AG10803 (cell line): Measurements from ENCODE around the gene MSH4.
"Not testable (repeated sequence)": the region's sequence is repeated elsewhere in the genome, so short reads cannot be mapped to it uniquely, and the experiment has no call there.

Source experiments
- DNase-seq: peaks from one replicate; pipeline ENCODE4 v3.0.0; 2010; ENCODE audit warnings: low read depth
- H3K4me3 ChIP-seq: 2 replicates; pipeline ENCODE4 v1.5.1; 2011; ENCODE audit warnings: mild to moderate bottlenecking, low read length, control low read depth
- TF ChIP-seq, protein P1 (sequence below): conservative IDR thresholded peaks from 2 replicates; pipeline ENCODE4 v1.5.1; 2011; ENCODE audit warnings: mild to moderate bottlenecking, low read length, control low read depth, inconsistent platforms

MSH4 gene

DNA sequence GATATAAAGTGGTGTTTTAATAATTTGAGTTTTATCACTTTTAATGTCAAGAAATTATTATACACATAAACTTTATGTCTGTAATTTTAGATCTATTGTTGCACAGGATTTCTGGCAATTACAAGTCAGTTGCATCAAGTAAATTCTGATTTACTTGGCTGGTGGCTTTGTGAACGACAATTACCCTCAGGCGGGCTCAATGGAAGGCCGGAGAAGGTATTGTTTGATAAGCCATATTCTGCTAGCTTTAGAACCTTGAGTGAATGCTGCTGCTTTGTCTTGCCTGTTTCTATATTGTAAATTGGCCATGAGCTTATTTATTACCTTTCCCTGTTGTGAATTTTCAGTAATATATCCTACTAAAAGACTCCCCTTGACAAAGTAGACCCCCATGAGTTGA is 4.6 kb upstream of the MSH4 start:
- no peak overlapping the region for H3K4me3 ChIP-seq
- TF ChIP-seq, protein P1, sequence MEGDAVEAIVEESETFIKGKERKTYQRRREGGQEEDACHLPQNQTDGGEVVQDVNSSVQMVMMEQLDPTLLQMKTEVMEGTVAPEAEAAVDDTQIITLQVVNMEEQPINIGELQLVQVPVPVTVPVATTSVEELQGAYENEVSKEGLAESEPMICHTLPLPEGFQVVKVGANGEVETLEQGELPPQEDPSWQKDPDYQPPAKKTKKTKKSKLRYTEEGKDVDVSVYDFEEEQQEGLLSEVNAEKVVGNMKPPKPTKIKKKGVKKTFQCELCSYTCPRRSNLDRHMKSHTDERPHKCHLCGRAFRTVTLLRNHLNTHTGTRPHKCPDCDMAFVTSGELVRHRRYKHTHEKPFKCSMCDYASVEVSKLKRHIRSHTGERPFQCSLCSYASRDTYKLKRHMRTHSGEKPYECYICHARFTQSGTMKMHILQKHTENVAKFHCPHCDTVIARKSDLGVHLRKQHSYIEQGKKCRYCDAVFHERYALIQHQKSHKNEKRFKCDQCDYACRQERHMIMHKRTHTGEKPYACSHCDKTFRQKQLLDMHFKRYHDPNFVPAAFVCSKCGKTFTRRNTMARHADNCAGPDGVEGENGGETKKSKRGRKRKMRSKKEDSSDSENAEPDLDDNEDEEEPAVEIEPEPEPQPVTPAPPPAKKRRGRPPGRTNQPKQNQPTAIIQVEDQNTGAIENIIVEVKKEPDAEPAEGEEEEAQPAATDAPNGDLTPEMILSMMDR: no peak
- no peak for DNase-seq

DNA sequence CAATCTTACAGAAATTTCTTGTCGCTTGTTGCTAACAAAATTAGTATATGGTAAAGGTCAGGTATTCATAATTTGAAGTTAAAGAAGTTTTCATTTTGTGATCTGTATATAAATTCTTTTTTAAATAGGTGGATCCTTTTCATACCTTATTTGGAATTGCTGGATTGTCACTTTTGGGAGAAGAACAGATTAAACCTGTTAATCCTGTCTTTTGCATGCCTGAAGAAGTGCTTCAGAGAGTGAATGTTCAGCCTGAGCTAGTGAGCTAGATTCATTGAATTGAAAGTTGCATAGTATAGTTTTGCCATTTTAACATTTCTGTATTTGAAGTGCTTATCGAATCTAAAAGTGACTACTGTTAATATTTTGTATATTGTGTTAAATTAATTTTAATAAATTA is 2.3 kb upstream of the MSH4 start:
- TF ChIP-seq, protein P1: no peak
- DNase-seq: no peak
- no peak overlapping the region for H3K4me3 ChIP-seq

DNA sequence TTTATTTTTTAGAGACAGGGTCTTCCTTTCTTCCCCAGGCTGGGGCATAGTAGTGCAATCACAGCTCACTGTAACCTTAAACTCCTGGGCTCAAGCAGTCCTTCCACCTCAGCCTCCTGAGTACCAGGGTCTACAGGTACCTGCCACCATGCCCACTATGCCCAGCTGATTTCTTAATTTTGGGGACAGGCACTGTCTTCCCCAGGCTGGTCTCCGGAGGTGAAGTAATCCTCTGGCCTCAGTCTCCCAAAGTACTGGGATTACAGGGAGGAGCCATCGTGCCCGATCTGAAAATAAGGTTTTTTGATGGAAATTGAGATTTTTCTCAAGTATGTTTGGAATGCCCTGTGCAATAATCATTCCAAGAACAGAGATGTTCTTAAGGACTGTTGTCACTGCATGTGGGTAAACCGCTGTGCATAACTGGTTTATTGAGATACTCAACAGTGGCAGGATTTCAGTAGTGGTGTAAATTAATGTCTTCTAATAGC is 934 bp upstream of the MSH4 start:
- TF ChIP-seq, protein P1: no peak
- DNase-seq: no peak
- no peak overlapping the region for H3K4me3 ChIP-seq

DNA sequence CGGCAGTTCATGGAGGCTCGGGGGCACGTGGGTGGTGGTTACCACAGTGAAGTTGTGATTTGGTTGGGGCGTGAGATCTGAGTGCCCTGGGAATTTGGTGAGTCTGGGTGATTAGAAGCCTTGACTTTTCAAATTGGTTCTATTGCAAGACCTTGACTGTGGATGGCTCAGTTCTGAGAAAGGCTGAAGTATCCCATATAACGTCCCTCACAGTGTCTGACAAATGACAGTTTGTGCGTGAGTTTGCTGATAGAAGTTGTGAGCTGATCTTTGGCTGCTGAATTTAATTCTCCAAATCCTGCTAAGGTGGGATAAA is 549 bp downstream of the MSH4 start:
- H3K4me3 ChIP-seq: no peak overlapping the region
- TF ChIP-seq, protein P1: no peak
- no peak for DNase-seq

DNA sequence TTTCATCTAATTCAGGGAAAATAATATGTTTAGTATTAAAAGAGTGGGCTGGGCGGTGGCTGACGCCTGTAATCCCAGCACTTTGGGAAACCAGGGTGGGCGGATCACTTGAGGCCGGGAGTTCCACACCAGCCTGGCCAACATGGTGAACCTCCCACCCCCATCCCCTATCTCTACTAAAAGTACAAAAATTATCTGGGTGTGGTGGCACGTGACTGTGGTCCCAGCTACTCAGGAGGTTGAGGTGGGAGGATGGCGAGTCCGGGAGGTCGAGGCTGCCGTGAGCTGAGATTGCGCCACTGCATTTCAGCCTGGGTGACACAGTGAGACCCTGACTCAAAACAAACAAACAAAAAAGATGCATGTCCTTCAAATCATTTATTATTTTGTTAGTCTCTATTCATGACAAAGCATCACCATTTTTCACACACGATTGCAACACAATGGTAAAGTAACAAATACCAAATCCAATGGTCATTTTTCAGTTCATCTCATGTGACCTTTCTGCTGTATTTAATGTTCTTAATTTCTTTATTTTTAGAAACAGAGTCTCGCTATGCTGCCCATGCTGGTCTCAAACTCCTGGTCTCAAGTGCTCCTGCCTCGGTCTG is 1.0 kb downstream of the MSH4 start:
- DNase-seq: no peak
- TF ChIP-seq, protein P1: no peak
- H3K4me3 ChIP-seq: no peak overlapping the region

DNA sequence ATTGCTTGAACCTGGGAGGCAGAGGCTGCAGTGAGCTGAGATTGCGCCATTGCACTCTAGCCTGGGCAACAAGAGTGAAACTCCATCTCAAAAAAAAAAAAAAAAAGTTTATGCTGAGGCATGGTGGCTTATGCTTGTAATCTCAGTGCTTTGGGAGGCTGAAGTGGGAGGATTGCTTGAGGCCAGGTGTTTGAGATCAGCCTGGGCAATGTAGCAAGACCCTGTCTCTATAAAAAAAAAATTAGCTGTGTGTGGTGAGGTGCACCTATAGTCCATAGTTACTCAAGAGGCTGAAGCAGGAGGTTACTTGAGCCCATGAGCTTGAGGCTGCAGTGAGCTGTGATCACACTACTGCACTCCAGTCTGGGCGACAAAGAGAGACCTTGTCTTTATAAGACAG is 4.8 kb downstream of the MSH4 start:
- H3K4me3 ChIP-seq, DNase-seq: not testable (repeated sequence)

DNA sequence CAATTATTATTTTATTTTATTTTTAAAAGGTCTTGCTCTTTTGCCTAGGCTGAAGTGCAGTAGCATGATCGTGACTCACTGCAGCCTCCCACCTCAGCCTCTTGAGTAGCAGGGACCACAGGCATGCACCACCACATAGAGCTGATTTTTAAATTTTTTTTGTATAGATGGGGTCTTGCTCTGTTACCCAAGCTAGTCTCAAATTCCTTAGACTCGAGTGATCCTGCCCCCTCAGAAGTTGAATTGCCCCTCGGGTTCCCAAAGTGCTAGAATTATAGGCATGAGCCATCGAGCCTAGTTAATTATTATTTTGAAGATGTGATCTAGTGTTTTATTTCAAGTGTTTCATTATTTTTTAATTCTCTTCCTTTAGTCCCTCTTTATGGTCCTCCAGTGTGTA is 12.2 kb downstream of the MSH4 start:
- no peak overlapping the region for H3K4me3 ChIP-seq
- DNase-seq: no peak
- TF ChIP-seq, protein P1: no peak

DNA sequence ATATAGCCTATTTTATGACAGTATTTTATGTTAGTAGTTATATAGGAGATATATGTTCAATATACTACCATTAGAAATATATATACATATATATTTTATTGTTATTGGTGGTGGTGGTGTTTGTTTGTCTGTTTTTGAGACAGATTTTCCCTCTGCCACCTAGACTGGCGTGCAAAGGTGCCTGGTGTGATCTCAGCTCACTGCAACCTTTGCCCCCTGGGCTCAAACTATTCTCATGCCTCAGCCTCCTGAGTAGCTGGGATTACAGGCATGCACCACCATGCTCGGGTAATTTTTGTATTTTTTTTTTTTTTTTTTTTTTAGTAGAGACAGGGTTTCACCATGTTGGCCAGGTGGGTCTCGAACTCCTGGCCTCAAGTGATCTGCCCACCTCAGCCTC is 13.4 kb downstream of the MSH4 start:
- H3K4me3 ChIP-seq, DNase-seq: not testable (repeated sequence)
